Gastrocnemius medialis (tissue), 4 donors: ENCODE measurements around the gene ELAPOR1. TPM values are rescaled to one million over a fixed set of nuclear protein-coding genes. Genes with fewer than 3 reads are reported as not detected.
A peak's percentile ranks its signal among the peaks of the same experiment; 100 is the strongest.

ENCODE experiments used
- ATAC-seq, 2 donors: fragments of 150-250 bp; one replicate each; pipeline ENCODE4 v1.9.1; 2016
- DNase-seq, 2 donors: peaks; one replicate each; pipeline ENCODE4 v3.0.0-alpha.2; 2019
- H3K27ac ChIP-seq, 4 donors: fragments of 200-600 bp; sonication (generic); 1 replicate in 1 of 4; 2 replicates in 3 of 4; pipeline ENCODE4 v1.5.1; 2016 to 2018; ENCODE audit warnings: mild to moderate bottlenecking in 2 of 4, moderate library complexity in 1 of 4
- H3K27me3 ChIP-seq, 3 donors: fragments of 200-600 bp; sonication (generic) in 2 of 3; 1 replicate in 1 of 3; 2 replicates in 2 of 3; pipeline versions ENCODE4 v1.5.1 to v1.6.0; 2016 to 2019; ENCODE audit warnings: mild to moderate bottlenecking in 1 of 3, moderate library complexity in 1 of 3
- H3K36me3 ChIP-seq, 2 donors: fragments of 200-600 bp; sonication (generic) in 1 of 2; one replicate each; pipeline ENCODE4 v1.5.1; 2017 to 2018
- H3K4me1 ChIP-seq, 2 donors: fragments of 200-600 bp; sonication (generic) in 1 of 2; one replicate each; pipeline ENCODE4 v1.5.1; 2016 to 2017; ENCODE audit warnings: mild to moderate bottlenecking in 2 of 2
- H3K4me3 ChIP-seq, 4 donors: fragments of 200-600 bp; sonication (generic) in 3 of 4; 1 replicate in 1 of 4; 2 replicates in 3 of 4; pipeline ENCODE4 v1.5.1; 2016 to 2019; ENCODE audit warnings: mild to moderate bottlenecking in 2 of 4
- H3K9me3 ChIP-seq, 3 donors: fragments of 200-600 bp; sonication (generic) in 2 of 3; 1 replicate in 1 of 3; 2 replicates in 2 of 3; pipeline ENCODE4 v1.5.1; 2016 to 2019
- POLR2A ChIP-seq, 2 donors: fragments of 450-650 bp; IDR thresholded peaks; one replicate each; pipeline ENCODE4 v1.6.1; 2017; ENCODE audit warnings: antibody characterized with exemption in 2 of 2, mild to moderate bottlenecking in 2 of 2, moderate library complexity in 2 of 2
- in situ Hi-C, 4 donors: fragments of 200-750 bp; cut with MboI; loops; one replicate each; pipeline versions ENCODE4 v1.15.0 to v1.8.0; 2017; ENCODE audit warnings: low sequenced_read_pairs in 4 of 4
- intact Hi-C: fragments of 100-400 bp; cut with DNase I; formaldehyde crosslinking; loops from one replicate; pipeline ENCODE4 v1.15.1; 2023; ENCODE audit warnings: low total_unique reads
- total RNA-seq, 4 donors: library from RNA; depleted of rRNA; stranded (reverse); fragments of >200 nt; gene quantifications; one replicate each; pipeline versions ENCODE4 v1.1.0 to v1.2.3, GENCODE V29; 2016
- TF ChIP-seq, protein P1 (sequence below), 5 experiments: fragments of 450-650 bp in 3 of 5; fragments of 200-600 bp in 2 of 5; sonication (generic) in 2 of 5; IDR thresholded peaks in 4 of 5; conservative IDR thresholded peaks in 1 of 5; 1 replicate in 4 of 5; 2 replicates in 1 of 5; pipeline ENCODE4 v1.5.1; 2016 to 2019; ENCODE audit warnings: antibody characterized with exemption in 5 of 5, mild to moderate bottlenecking in 3 of 5, moderate library complexity in 3 of 5

ELAPOR1 gene
- total RNA-seq, 4 donors from 2014 or later: 0.17 TPM; not detected in 3

DNA sequence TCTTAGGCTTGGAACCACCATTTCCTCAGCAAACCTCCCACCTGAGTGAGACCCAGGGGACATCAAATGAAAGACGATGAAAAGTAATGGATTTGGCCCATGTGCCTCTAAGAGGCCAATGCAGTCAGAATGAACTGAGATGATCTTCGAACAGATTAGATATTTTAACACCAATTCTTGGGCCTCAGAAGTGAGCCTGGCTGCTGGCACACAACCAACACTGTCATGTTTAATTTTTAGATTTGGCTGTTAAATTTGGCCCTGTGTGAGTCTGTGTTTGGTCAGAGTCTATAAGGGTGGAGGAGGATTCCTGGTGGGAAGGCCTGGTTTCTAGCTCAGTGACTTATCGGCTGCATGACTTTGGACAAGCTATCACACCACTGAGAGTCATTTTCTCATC lies 45.4 kb downstream of the ELAPOR1 start:
- DNase-seq (no peak), ATAC-seq (no peak)
- no peaks in the 10 kb centered on the region for H3K27me3 ChIP-seq
- H3K36me3 ChIP-seq: no peaks in the 10 kb centered on the region
- in situ Hi-C loops (no loop called here), intact Hi-C loops (no loop called here)
- H3K4me3 ChIP-seq: no peak overlapping the region
- TF ChIP-seq, protein P1, sequence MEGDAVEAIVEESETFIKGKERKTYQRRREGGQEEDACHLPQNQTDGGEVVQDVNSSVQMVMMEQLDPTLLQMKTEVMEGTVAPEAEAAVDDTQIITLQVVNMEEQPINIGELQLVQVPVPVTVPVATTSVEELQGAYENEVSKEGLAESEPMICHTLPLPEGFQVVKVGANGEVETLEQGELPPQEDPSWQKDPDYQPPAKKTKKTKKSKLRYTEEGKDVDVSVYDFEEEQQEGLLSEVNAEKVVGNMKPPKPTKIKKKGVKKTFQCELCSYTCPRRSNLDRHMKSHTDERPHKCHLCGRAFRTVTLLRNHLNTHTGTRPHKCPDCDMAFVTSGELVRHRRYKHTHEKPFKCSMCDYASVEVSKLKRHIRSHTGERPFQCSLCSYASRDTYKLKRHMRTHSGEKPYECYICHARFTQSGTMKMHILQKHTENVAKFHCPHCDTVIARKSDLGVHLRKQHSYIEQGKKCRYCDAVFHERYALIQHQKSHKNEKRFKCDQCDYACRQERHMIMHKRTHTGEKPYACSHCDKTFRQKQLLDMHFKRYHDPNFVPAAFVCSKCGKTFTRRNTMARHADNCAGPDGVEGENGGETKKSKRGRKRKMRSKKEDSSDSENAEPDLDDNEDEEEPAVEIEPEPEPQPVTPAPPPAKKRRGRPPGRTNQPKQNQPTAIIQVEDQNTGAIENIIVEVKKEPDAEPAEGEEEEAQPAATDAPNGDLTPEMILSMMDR (IDR thresholded peaks at IDR 0.05 in 4 of 5, conservative IDR thresholded peaks at IDR 0.05 in 1 of 5): no peak
- TF ChIP-seq POLR2A (IDR thresholded peaks at IDR 0.05): no peak
- H3K9me3 ChIP-seq: no peaks in the 10 kb centered on the region
- H3K4me1 ChIP-seq: no peaks in the 10 kb centered on the region
- no peak overlapping the region for H3K27ac ChIP-seq

DNA sequence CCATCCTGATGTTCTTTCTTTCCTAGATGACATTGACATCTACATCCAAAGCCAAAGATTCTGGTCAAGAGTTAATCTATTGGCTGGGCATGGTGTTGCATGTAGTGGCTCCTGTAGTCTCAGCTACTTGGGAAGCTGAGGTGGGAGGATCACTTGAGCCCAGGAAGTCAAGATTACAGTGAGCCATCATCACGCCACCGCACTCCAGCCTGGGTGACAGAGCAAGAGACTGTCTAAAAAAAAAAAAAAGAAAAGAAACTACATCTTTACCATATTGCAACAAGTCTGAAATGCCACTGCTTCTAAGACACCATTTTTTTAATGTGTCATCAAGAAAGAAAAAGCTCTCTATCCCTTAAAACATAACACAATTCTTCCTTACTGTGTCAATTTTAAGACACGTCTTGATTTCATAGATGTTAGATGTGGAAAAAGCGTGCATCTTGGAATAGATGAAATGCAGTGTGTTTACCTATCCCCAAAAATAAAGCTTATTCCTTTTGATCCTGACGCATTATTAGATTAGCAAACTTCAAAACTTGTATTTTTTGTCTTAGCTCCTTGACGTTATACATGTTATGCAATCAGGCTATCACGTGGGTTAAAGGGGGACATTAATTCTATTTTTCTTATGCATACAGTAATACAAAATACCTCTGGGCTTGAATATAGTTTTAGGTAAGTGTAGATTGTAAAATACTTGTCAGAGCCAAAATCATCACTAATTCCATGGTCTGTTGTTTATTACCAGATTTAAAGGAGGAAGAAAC lies 46.3 kb downstream of the ELAPOR1 start:
- DNase-seq (no peak), ATAC-seq (no peak)
- in situ Hi-C loops: no loop called here
- intact Hi-C loops: no loop called here
- Histone ChIP-seq H3K27ac (no peak overlapping the region), H3K9me3 (no peaks in the 10 kb centered on the region), H3K4me1 (no peaks in the 10 kb centered on the region), H3K27me3 (no peaks in the 10 kb centered on the region), H3K36me3 (no peaks in the 10 kb centered on the region), H3K4me3 (no peak overlapping the region)
- TF ChIP-seq, protein P1 (IDR thresholded peaks at IDR 0.05 in 4 of 5, conservative IDR thresholded peaks at IDR 0.05 in 1 of 5): no peak
- no peak for TF ChIP-seq POLR2A (IDR thresholded peaks at IDR 0.05)

DNA sequence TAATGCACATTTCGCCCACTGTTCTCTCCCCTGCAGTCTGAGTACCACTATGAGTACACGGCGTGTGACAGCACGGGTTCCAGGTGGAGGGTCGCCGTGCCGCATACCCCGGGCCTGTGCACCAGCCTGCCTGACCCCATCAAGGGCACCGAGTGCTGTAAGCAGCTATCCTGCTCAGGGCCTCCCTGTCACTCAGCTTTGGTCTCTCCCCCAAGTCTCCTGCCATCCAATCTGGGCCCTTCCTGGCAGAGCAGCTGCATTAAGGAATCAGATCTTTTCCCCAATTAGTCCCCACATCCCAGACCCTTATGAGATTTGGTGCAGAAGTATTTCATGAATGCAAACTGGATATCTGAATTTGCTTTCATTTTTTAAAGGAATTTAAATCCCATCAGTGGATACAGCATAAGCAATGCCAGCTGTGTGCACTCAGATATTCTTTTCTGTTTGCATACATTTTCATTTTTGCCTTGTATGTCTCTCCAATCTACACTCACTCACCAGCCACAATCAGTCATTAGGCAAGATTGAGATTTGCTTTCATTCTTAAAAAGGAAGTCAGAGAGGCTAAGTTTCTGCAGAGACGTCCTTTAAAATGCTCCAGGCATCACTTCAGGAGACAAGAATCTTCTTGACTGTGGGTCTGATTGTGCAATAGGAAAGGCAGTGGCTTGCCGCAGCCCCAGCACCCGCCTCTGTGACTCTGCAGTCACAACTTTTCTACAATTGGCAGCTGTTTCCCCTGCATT lies 48.1 kb downstream of the ELAPOR1 start:
- Histone ChIP-seq H3K9me3 (no peaks in the 10 kb centered on the region), H3K27me3 (no peaks in the 10 kb centered on the region), H3K36me3 (no peaks in the 10 kb centered on the region), H3K4me3 (no peak overlapping the region), H3K27ac (no peak overlapping the region), H3K4me1 (no peaks in the 10 kb centered on the region)
- DNase-seq (peak in 1 of 2 donors; percentile 16), ATAC-seq (peak in 1 of 2 donors; percentile 51)
- in situ Hi-C loops (no loop called here), intact Hi-C loops (no loop called here)
- TF ChIP-seq, protein P1 (IDR thresholded peaks at IDR 0.05 in 4 of 5, conservative IDR thresholded peaks at IDR 0.05 in 1 of 5): no peak
- no peak for TF ChIP-seq POLR2A (IDR thresholded peaks at IDR 0.05)

DNA sequence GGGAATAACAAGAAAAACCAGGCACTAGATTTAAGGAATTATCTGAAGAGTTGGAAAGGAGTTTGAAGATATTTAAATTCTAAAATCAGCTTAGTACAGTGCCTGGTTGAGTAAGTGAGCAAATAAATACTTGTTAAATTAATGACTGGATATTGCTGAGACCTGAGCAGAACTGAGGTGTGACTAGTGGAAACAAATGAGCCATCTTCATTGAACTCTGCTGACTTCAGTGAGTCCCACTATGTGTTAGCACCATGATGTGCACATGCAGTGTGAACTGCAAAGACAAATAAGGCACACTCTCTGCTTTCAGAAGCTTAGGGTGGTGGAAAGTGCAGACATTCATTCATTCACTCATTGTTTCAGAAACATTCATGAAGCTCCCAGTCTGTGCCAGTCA lies 48.7 kb downstream of the ELAPOR1 start:
- no peaks in the 10 kb centered on the region for H3K4me1 ChIP-seq
- H3K36me3 ChIP-seq: no peaks in the 10 kb centered on the region
- intact Hi-C loops: no loop called here
- no peak overlapping the region for H3K4me3 ChIP-seq
- H3K27me3 ChIP-seq: no peaks in the 10 kb centered on the region
- no peak for TF ChIP-seq POLR2A (IDR thresholded peaks at IDR 0.05)
- TF ChIP-seq, protein P1 (IDR thresholded peaks at IDR 0.05 in 4 of 5, conservative IDR thresholded peaks at IDR 0.05 in 1 of 5): no peak
- in situ Hi-C loops: no loop called here
- no peaks in the 10 kb centered on the region for H3K9me3 ChIP-seq
- DNase-seq: no peak
- ATAC-seq: no peak
- H3K27ac ChIP-seq: no peak overlapping the region
